HUES48 (cell line): Measurements from ENCODE around the gene TDG.
A peak's percentile ranks its signal among the peaks of the same experiment; 100 is the strongest.

ENCODE experiments used
- H3K27ac ChIP-seq: one replicate; pipeline ENCODE4 v1.7.0; 2013; ENCODE audit warnings: low read depth, low read length, inconsistent platforms
- H3K27me3 ChIP-seq: 2 replicates; pipeline ENCODE4 v1.6.1; 2013; ENCODE audit warnings: mild to moderate bottlenecking, low read length; ENCODE audit not compliant: control insufficient read depth, insufficient read depth
- H3K36me3 ChIP-seq: 2 replicates; pipeline ENCODE4 v1.6.1; 2013; ENCODE audit warnings: low read length; ENCODE audit not compliant: control insufficient read depth, insufficient read depth
- H3K4me1 ChIP-seq: 2 replicates; pipeline ENCODE4 v1.6.1; 2013; ENCODE audit warnings: mild to moderate bottlenecking, low read length; ENCODE audit not compliant: control insufficient read depth, insufficient read depth
- H3K4me3 ChIP-seq: 2 replicates; pipeline ENCODE4 v1.5.1; 2013; ENCODE audit warnings: mild to moderate bottlenecking, low read depth, low read length
- H3K9ac ChIP-seq: 2 replicates; pipeline ENCODE4 v1.6.1; 2013; ENCODE audit warnings: mild to moderate bottlenecking, low read depth, low read length, moderate library complexity
- H3K9me3 ChIP-seq: 2 replicates; pipeline ENCODE4 v1.6.1; 2013; ENCODE audit warnings: low read length; ENCODE audit not compliant: control insufficient read depth, insufficient read depth

TDG gene

DNA sequence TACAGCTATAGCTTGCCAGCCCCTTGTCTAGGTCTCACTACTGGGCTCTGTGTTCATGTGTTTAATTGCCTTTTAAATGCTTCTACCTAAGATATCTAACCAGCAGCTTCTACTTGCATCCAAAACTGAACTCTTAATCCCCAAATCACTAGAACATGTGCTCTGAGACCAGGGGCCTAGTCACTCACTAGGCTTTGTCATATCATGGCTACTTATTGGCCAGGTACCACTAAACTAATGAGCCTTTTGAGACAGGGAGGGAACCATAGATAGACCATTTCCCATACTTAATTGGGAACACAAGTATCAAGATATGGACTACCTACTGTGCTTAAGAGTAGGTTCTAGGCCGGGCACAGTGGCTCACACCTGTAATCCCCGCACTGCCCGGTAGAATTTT lies 29.0 kb upstream of the TDG start:
- Histone ChIP-seq H3K36me3 (peaks cover 100% of the 10 kb centered on the region), H3K27ac (no peak overlapping the region), H3K27me3 (no peaks in the 10 kb centered on the region), H3K9me3 (no peaks in the 10 kb centered on the region), H3K9ac (no peak overlapping the region), H3K4me3 (no peak overlapping the region), H3K4me1 (peaks cover 4% of the 10 kb centered on the region; the same call in 1 of the 2 replicates)

DNA sequence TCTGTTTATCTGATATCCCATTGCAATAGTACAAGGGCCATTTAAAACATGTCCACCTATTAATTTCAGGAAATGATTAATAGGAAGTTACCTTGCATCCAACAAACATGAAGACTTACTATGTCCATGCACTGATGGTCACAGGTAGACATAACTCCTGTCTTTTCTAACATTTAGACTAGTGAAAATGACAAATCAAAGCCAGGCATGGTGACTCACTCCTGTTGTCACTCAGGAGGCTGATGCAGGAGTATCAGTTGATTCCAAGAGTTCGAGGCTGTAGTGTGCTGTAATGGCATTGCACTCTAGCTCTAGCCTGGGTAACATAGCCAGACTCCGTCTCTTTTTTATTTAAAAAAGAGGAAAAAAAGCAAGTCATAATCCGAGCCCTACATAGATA lies 20.7 kb upstream of the TDG start:
- Histone ChIP-seq H3K4me1 (no peaks in the 10 kb centered on the region), H3K36me3 (peaks cover 100% of the 10 kb centered on the region), H3K27me3 (no peaks in the 10 kb centered on the region), H3K4me3 (no peak overlapping the region), H3K9ac (no peak overlapping the region), H3K27ac (no peak overlapping the region), H3K9me3 (no peaks in the 10 kb centered on the region)

DNA sequence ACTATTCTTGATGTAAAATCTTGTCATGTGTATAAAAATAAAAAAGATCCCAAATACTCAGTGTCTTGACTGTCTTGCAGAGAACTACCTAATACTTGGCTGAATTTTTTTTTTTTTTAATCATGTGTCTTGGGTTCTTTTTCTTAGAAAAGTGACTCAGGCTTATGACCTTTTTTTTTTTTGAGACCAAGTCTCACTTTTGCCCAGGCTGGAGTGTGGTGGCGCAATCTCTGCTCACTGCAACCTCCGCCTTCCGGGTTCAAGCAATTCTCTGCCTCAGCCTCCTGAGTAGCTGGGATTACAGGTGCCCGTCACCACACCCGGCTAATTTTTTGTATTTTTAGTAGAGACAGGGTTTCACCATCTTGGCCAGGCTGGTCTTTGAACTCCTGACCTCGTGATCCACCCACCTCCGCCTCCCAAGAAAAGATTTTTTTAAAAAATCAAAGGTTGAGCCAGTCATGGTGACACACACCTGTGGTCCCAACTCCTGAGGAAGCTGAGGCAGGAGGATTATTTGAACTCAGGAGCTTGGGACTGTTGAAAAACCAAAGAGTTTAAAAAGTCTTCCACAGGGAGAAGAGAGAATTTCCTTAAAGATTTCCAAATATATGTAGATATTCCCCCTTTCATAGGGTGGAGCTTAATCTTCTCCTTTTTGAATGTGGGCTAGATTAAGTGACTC lies 17.7 kb upstream of the TDG start:
- Histone ChIP-seq H3K9me3 (no peaks in the 10 kb centered on the region), H3K9ac (no peak overlapping the region), H3K4me3 (no peak overlapping the region), H3K36me3 (peaks cover 100% of the 10 kb centered on the region), H3K27ac (no peak overlapping the region), H3K27me3 (no peaks in the 10 kb centered on the region), H3K4me1 (no peaks in the 10 kb centered on the region)

DNA sequence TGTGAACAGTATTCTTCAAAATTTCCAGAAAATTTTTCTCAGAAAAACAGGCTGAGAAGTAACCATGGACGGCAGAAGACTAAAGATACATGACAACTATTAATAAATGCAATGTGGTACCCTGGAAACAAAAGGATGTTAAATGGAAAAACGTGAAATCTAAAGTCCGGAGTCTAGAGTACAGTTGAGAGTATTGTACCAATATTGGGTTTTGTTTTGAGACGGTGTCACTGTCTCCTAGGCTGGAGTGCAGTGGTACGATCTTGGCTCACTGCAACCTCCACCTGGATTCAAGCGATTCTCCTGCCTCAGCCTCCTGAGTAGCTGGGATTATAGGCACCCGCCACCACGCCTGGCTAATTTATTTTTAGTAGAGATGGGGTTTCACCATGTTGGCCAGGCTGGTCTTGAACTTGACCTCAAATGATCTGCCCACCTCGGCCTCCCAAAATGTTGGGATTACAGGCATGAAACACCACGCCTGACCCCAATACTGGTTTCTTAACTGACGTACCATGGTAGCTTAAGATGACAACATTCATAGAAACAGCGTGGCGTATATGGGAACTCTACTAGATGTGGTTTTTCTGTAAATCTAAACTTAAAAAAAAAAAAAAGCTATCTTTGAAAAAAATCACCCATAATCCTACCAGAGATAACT lies 16.8 kb upstream of the TDG start:
- H3K36me3 ChIP-seq = peaks cover 100% of the 10 kb centered on the region
- H3K4me3 ChIP-seq = no peak overlapping the region
- H3K9ac ChIP-seq = no peak overlapping the region
- no peaks in the 10 kb centered on the region for H3K27me3 ChIP-seq
- H3K9me3 ChIP-seq = no peaks in the 10 kb centered on the region
- H3K27ac ChIP-seq = no peak overlapping the region
- no peaks in the 10 kb centered on the region for H3K4me1 ChIP-seq

DNA sequence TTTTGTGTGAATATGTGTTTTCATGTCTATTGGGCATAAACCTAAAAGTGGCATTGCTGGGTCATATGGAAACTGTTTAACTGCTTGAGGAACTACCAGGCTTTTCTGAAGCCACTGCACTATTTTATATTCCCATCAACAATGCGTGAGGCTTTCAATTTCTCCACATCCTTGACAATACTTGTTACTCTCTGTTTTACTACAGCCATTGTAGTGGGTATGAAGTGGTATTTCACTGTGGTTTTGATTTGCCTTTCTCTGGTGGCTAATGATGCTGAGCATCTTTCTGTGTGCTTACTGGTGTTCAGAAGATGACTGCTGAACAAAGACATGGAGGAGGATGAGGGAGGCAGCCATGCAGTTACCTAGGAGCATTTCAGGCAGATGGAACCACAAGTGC lies 13.2 kb upstream of the TDG start:
- Histone ChIP-seq H3K4me3 (no peak overlapping the region), H3K9me3 (no peaks in the 10 kb centered on the region), H3K27ac (no peak overlapping the region), H3K9ac (no peak overlapping the region), H3K27me3 (no peaks in the 10 kb centered on the region), H3K36me3 (peaks cover 74% of the 10 kb centered on the region), H3K4me1 (peaks cover 6% of the 10 kb centered on the region; the same call in 1 of the 2 replicates)

DNA sequence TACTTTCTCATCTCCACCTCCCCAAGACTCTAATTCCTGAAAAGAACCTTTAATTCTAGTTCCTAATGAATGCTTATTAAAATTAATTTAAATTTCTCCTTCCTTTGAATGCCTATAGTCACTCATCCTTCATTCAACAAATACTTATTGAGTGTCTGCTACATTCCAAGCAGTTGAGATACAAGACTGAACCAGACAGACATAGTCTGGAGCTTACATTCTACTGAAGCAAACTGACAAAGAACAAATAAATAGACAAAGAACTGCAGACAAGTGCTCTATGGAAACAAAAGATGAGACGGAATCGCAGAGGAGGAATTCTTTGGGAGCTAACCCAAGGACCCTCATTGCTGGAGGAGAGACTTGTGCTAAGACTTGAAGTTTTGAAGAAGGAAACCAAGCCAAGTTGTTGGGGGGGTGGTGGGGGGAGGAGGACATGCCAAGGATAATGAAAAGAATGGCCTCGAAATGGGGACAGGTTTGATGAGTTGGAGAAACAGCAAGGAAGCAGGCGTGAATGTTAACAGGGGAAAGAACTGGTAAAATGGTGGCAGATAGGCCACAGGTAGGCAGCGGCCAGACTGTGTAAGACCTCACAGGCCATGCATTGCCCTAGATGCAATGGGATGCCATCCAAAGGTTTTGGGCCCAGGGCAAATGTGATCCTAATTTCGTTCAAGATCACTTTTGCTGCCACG lies 9.7 kb upstream of the TDG start:
- H3K4me1 ChIP-seq = peaks cover 6% of the 10 kb centered on the region; the same call in 1 of the 2 replicates
- peak overlapping the region; percentile 99 for H3K27ac ChIP-seq

DNA sequence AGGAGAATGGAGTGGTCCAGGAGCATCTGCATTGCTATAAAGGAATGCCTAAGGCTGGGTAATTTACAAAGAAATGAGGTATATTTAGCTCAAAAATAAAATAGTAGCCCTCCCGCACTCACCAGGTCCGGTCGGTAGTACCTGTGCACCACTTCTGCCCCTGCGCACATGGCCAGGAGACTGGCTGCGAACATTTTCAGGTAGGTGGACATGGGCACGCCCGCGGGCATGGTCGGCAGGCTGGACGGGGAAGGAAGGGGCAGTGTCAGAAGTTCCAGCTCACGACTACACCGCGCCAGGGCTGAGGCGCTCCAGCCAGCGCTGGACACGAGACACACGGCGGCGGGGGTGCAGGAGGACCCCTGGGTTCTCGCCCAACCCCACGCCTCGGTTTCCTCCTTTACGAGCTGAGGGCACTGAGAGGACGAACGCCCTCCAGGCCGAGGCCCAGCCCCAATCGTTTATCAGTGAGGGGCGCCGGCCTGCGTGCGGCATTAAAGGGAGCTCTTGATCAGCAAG lies 9.1 kb upstream of the TDG start:
- Histone ChIP-seq H3K9ac (peak overlapping the region; percentile 83), H3K27ac (peak overlapping the region; percentile 99), H3K9me3 (no peaks in the 10 kb centered on the region), H3K27me3 (no peaks in the 10 kb centered on the region), H3K36me3 (peaks cover 34% of the 10 kb centered on the region), H3K4me1 (peaks cover 6% of the 10 kb centered on the region; the same call in 1 of the 2 replicates), H3K4me3 (peak overlapping the region; percentile 85)

More for the DNA sequence above, 9.7 kb upstream of the TDG start:
- Histone ChIP-seq H3K4me3 (peak overlapping the region; percentile 85), H3K36me3 (peaks cover 40% of the 10 kb centered on the region), H3K9ac (peak overlapping the region; percentile 83), H3K9me3 (no peaks in the 10 kb centered on the region), H3K27me3 (no peaks in the 10 kb centered on the region)

DNA sequence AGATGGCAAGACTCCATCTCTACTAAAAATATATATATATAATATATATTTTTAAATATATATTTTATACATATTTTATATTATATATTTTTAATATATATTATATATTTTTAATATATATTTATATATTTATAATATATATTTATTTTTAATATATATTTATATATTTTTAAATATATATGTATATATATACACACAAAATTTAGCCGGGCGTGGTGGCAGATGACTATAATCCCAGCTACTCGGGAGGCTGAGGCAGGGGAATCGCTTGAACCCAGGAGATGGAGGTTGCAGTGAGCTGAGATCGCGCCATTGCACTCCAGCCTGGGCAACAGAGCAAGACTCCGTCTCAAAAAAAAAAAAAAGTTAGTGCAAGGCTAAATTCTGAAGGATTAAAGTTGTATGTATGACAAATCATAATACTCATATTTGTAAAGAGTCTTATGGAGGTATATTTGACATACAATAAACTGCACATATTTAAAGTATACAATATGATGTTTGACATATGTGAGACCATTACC lies 7.7 kb upstream of the TDG start:
- H3K9me3 ChIP-seq = no peaks in the 10 kb centered on the region
- no peak overlapping the region; the same call in 1 of the 2 replicates for H3K9ac ChIP-seq
- H3K36me3 ChIP-seq = peaks cover 20% of the 10 kb centered on the region
- H3K4me1 ChIP-seq = peaks cover 6% of the 10 kb centered on the region; the same call in 1 of the 2 replicates
- H3K27me3 ChIP-seq = no peaks in the 10 kb centered on the region
- peak overlapping the region; percentile 99 for H3K27ac ChIP-seq
- peak overlapping the region; percentile 85 for H3K4me3 ChIP-seq

DNA sequence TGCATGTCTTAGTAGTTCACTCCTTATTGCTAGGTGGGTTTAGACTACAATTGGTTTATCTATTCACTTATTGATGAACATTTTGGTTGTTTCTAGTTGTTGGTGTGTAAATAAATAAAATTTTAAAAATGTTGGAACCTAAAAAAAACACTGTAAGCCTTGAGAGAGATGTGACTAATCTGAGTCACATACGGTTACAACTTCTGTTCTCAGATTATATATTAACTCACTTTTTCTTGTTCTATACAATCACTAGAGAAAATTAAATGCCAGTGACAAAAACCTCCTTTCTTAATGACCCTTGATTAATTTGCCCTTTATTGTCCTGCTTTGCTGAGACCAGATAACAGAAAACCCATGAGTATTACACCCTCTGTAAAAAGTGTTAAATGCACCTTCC lies 7.1 kb upstream of the TDG start:
- H3K27ac ChIP-seq = no peak overlapping the region

DNA sequence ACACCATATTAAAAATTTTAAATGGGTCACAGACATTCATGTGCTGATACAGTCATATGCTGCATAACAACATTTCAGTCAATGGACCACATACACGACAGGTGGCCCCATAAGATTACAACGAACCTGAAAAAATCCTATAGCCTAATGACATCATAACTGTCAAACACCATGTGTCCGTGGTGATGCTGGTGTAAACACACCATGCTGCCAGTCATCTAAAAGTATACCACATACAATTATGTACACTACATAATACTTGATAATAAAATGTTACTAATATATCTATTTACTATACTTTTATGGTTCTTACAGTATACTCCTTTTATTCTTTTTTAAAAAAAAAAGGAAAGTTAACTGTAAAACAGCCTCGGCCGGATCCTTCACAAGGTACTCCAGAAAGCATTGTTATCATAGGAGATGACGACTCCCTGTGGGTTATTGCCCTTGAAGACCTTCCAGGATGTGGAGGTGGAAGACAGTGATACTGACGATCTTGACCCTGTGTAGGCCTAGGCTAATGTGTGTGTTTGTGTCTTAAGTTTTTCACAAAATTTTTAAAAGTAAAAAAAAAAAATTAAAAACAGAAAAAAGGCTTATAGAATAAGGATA lies 5.0 kb upstream of the TDG start:
- no peak overlapping the region for H3K4me3 ChIP-seq
- H3K4me1 ChIP-seq = peaks cover 4% of the 10 kb centered on the region; the same call in 1 of the 2 replicates
- H3K36me3 ChIP-seq = peaks cover 5% of the 10 kb centered on the region; the same call in 1 of the 2 replicates
- H3K9ac ChIP-seq = no peak overlapping the region
- no peaks in the 10 kb centered on the region for H3K9me3 ChIP-seq
- H3K27me3 ChIP-seq = no peaks in the 10 kb centered on the region
- no peak overlapping the region for H3K27ac ChIP-seq

More for the DNA sequence above, 7.1 kb upstream of the TDG start:
- Histone ChIP-seq H3K4me3 (no peak overlapping the region), H3K9ac (no peak overlapping the region), H3K36me3 (peaks cover 17% of the 10 kb centered on the region), H3K4me1 (peaks cover 6% of the 10 kb centered on the region; the same call in 1 of the 2 replicates), H3K9me3 (no peaks in the 10 kb centered on the region), H3K27me3 (no peaks in the 10 kb centered on the region)
